Ovary (tissue), 9 donors: Measurements from ENCODE around the gene LRMDA. TPM values are rescaled to one million over a fixed set of nuclear protein-coding genes. Genes with fewer than 3 reads are reported as not detected.

Source experiments
- DNase-seq, 5 donors: peaks; one replicate each; pipeline ENCODE4 v3.0.0-alpha.2; 2019 to 2020
- H3K27ac ChIP-seq, 2 donors: fragments of 200-600 bp; one replicate each; pipeline versions ENCODE4 v1.5.1 to v1.8.0; 2019 to 2022
- H3K27me3 ChIP-seq: fragments of 200-600 bp; one replicate; pipeline ENCODE4 v1.8.0; 2022
- H3K36me3 ChIP-seq: fragments of 200-600 bp; sonication (generic); one replicate; pipeline ENCODE4 v1.5.1; 2019
- H3K4me1 ChIP-seq: one replicate; pipeline ENCODE4 v1.8.1; 2013; ENCODE audit warnings: mild to moderate bottlenecking, moderate library complexity; ENCODE audit not compliant: insufficient read depth
- H3K4me3 ChIP-seq: fragments of 200-600 bp; sonication (generic); one replicate; pipeline ENCODE4 v1.5.1; 2017
- H3K9me3 ChIP-seq, 2 donors: fragments of 200-600 bp in 1 of 2; sonication (generic) in 1 of 2; one replicate each; pipeline versions ENCODE4 v1.5.1 to v1.8.1; 2013 to 2019; ENCODE audit warnings: mild to moderate bottlenecking in 1 of 2, moderate library complexity in 1 of 2
- EP300 ChIP-seq: sonication (generic); formaldehyde crosslinking; IDR thresholded peaks from one replicate; pipeline ENCODE4 v1.6.1; 2017; ENCODE audit warnings: antibody characterized with exemption
- POLR2A ChIP-seq: fragments of 450-650 bp; IDR thresholded peaks from one replicate; pipeline ENCODE4 v1.6.1; 2017; ENCODE audit warnings: antibody characterized with exemption, mild to moderate bottlenecking, moderate library complexity
- WGBS, 3 donors: extraction: QIAGEN DNeasy Blood & Tissue Kit in 1 of 3; methylation state at CpG; one replicate each; pipeline versions ENCODE4 v1.1.5 to v1.1.7; 2013 to 2017; 5-methylcytosine and 5-hydroxymethylcytosine counted together
- intact Hi-C, 4 donors: fragments of 100-400 bp; cut with DNase I; formaldehyde crosslinking; loops; one replicate each; pipeline versions ENCODE4 v1.11.0 to v1.15.1; 2022 to 2023
- polyA plus RNA-seq, 2 donors: library from polyadenylated mRNA; stranded (reverse); fragments of 200-250 nt in 1 of 2; fragments of 350-450 nt in 1 of 2; fragmentation: Illumina TruSeq in 1 of 2; extraction: RNeasy Lipid Tissue Mini Kit (QIAGEN cat#74804) in 1 of 2; gene quantifications; one replicate each; pipeline ENCODE4 v1.2.3, GENCODE V29; 2013 to 2014
- total RNA-seq, 7 donors: library from RNA; depleted of rRNA in 2 of 7; stranded (reverse); fragments of >200 nt in 2 of 7; fragmentation: NEBNext Ultra II Directional in 3 of 7; extraction: Animal tissue kit (Norgen Biotek cat#: 25700) in 3 of 7; gene quantifications; one replicate each; pipeline versions ENCODE4 v1.1.0 to v1.2.4, GENCODE V29; 2016 to 2023
- TF ChIP-seq, protein P1 (sequence below), 3 donors: fragments of 450-650 bp in 2 of 3; fragments of 200-600 bp in 1 of 3; IDR thresholded peaks; one replicate each; pipeline versions ENCODE4 v1.5.1 to v1.8.0; 2016 to 2022; ENCODE audit warnings: antibody characterized with exemption in 3 of 3, mild to moderate bottlenecking in 1 of 3
- donor health status: DM: no; HTN: no; CAD: no; lungs with moderate emphysema.
- donor health status: DM: no; HTN: no; CAD: no.
- donor health status: Bipolar disorder and iron deficiency.
- donor health status: DM: yes; HTN: yes; CAD: no.
- donor health status: DM: no; HTN: no; CAD: no.
- donor health status: DM: yes; HTN: yes; CAD: no.

Gene LRMDA
- total and polyA plus RNA-seq, 9 donors = 14.8 to 30.7 (median 22.9) TPM

DNA sequence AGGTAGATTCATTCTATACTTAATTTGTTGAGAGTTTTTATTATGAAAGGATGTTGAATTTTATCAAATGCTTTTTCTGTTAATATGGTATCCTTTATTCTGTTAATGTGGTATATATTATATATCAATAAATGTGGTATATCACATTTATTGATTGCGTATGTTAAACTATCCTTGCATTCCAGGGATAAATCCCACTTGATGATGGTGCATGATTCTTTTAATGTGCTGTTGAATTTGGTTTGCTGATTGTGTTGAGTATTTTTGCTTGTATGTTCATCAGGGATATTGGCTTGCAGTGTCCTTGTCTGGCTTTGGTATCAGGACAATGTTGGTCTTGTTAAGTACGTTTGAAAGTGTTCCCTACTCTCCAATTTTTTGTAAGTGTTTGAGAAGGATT, 11.9 kb downstream of the LRMDA start:
- Histone ChIP-seq H3K27me3 (no peaks in the 10 kb centered on the region), H3K36me3 (no peaks in the 10 kb centered on the region), H3K4me1 (peaks cover 1% of the 10 kb centered on the region), H3K9me3 (peaks cover 0 to 7% of the 10 kb centered on the region in 2 donors), H3K27ac (no peak overlapping the region), H3K4me3 (no peak overlapping the region)
- intact Hi-C loops = no loop called here
- TF ChIP-seq EP300 (no peak), POLR2A (no peak)
- TF ChIP-seq, protein P1, sequence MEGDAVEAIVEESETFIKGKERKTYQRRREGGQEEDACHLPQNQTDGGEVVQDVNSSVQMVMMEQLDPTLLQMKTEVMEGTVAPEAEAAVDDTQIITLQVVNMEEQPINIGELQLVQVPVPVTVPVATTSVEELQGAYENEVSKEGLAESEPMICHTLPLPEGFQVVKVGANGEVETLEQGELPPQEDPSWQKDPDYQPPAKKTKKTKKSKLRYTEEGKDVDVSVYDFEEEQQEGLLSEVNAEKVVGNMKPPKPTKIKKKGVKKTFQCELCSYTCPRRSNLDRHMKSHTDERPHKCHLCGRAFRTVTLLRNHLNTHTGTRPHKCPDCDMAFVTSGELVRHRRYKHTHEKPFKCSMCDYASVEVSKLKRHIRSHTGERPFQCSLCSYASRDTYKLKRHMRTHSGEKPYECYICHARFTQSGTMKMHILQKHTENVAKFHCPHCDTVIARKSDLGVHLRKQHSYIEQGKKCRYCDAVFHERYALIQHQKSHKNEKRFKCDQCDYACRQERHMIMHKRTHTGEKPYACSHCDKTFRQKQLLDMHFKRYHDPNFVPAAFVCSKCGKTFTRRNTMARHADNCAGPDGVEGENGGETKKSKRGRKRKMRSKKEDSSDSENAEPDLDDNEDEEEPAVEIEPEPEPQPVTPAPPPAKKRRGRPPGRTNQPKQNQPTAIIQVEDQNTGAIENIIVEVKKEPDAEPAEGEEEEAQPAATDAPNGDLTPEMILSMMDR (IDR thresholded peaks at IDR 0.05) = no peak
- WGBS, 3 donors = 94 to 97% (median 96%) methylated on average over 2 of the region's 2 CpGs
- no peak for DNase-seq

DNA sequence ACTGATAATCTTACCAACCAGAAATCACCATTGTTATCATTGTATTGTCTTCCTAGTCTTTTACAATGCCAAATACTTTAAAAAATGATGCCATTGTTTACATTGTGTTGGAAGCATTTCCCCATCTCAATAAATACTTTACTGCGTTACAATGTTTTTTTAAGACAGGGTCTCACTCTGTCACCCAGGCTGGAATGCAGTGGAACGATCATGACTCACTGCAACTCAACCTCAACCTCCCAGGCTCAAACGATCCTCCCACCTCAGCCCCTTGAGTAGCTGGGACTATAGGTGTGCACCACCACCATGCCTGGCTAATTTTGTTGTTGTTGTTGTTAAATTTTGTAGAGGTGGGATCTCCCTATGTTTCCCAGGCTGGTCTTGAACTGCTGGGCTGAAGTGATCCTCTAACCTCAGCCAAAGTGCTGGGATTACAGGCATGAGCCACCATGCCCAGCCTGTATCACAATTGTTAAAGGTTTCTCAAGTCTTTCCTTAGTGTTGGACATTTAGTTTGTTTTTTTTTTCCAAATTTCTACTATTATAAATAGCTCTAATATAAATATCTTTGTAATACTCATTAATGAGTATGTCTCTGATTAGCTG, 13.5 kb downstream of the LRMDA start:
- Histone ChIP-seq H3K27ac (no peak overlapping the region), H3K36me3 (no peaks in the 10 kb centered on the region), H3K27me3 (no peaks in the 10 kb centered on the region), H3K9me3 (peaks cover 0 to 7% of the 10 kb centered on the region in 2 donors), H3K4me1 (peaks cover 8% of the 10 kb centered on the region), H3K4me3 (no peak overlapping the region)
- intact Hi-C loops = no loop called here
- DNase-seq = no peak
- 91 to 94% (median 93%) methylated on average over 3 of the region's 3 CpGs for WGBS, 3 donors
- TF ChIP-seq, protein P1 (IDR thresholded peaks at IDR 0.05) = no peak
- no peak for TF ChIP-seq EP300

DNA sequence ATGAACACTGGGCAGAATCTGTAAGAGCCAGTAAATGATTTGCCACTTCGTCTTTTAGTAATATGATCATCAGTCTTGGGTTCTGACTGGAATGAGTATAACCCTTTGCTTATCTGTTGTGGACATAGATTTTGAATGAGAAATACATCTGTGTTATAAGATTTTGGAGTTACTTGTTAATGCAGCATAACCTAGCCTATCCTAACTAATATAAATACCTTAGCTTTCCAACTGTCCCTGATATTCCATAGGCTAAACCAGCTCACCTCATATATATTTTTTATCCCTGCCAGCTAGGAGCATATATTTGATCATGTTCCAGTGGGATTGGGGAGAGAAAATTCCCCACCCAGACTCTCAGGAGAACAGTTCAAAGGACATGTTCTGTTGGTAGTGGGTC, 15.1 kb downstream of the LRMDA start:
- no peak for DNase-seq
- TF ChIP-seq, protein P1 (IDR thresholded peaks at IDR 0.05) = no peak
- peaks cover 0 to 7% of the 10 kb centered on the region in 2 donors for H3K9me3 ChIP-seq
- H3K27me3 ChIP-seq = no peaks in the 10 kb centered on the region
- intact Hi-C loops = no loop called here
- no peak overlapping the region for H3K4me3 ChIP-seq
- no peak overlapping the region for H3K27ac ChIP-seq
- 93 to 100% (median 100%) methylated on average over 1 of the region's 1 CpG for WGBS, 3 donors
- peaks cover 10% of the 10 kb centered on the region for H3K4me1 ChIP-seq
- no peaks in the 10 kb centered on the region for H3K36me3 ChIP-seq

DNA sequence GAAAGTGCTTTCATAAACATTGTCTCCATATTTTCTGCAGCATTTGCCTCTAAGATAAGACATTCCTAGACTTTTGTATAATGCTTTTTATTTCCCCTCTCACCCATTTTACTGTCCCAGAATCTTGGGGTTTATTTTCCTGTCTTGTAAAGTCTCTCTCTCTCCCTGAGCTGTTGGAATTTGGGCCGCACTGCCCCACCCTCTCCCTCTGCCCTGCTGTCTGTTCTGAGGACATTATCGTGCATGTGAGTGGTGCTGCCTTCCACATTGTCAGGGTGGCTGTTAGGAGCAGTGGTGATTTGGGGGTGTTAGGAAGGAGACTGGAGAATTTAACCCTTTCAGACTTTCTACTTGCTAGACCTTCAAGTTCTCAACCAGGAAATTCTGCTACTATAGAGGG, 16.7 kb downstream of the LRMDA start:
- intact Hi-C loops = no loop called here
- Histone ChIP-seq H3K27me3 (no peaks in the 10 kb centered on the region), H3K4me1 (peaks cover 10% of the 10 kb centered on the region), H3K4me3 (no peak overlapping the region), H3K36me3 (no peaks in the 10 kb centered on the region), H3K27ac (peak overlapping the region in 1 of 2 donors; percentile 32), H3K9me3 (peaks cover 0 to 7% of the 10 kb centered on the region in 2 donors)
- WGBS, 3 donors = 26 to 30% (median 27%) methylated on average over 2 of the region's 2 CpGs
- TF ChIP-seq POLR2A (no peak), EP300 (no peak)
- TF ChIP-seq, protein P1 (IDR thresholded peaks at IDR 0.05) = no peak
- no peak for DNase-seq
